22Rv1 (cell line): Measurements from ENCODE around the gene PARP6.

ENCODE experiments used
- ZFX ChIP-seq: fragments of 450-650 bp; IDR thresholded peaks from 2 replicates; pipeline ENCODE4 v1.6.1; 2017; ENCODE audit warnings: antibody characterized with exemption, borderline replicate concordance
- TF ChIP-seq, protein P1 (sequence below): fragments of 450-650 bp; IDR thresholded peaks from 2 replicates; pipeline ENCODE4 v1.5.1; 2017; ENCODE audit warnings: mild to moderate bottlenecking

DNA sequence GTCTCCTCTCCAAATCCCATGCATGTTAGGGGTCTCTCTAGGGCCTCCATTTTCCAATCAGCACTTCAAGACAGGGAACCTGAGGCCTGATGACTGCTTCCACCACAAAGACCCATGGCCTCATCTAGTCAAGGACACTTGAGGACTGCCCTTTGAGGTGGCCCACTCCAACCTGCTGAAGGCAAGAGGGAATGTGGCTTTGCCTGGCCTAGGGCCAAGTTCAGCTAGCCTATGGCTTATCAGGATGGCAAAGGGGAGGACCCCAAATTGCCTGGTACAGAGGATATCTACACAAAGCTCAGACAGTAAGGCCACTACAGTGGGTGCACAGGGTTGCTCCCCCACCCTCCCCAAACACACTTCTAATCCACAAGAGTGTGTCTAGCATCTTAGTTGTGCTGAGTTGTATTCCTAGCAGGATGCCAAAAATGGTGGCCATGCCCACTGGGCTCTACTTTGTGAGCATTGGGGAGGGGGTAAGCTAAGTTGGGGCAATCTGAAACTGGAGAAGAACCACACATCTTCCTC lies 64.7 kb downstream of the PARP6 start:
- TF ChIP-seq, protein P1, sequence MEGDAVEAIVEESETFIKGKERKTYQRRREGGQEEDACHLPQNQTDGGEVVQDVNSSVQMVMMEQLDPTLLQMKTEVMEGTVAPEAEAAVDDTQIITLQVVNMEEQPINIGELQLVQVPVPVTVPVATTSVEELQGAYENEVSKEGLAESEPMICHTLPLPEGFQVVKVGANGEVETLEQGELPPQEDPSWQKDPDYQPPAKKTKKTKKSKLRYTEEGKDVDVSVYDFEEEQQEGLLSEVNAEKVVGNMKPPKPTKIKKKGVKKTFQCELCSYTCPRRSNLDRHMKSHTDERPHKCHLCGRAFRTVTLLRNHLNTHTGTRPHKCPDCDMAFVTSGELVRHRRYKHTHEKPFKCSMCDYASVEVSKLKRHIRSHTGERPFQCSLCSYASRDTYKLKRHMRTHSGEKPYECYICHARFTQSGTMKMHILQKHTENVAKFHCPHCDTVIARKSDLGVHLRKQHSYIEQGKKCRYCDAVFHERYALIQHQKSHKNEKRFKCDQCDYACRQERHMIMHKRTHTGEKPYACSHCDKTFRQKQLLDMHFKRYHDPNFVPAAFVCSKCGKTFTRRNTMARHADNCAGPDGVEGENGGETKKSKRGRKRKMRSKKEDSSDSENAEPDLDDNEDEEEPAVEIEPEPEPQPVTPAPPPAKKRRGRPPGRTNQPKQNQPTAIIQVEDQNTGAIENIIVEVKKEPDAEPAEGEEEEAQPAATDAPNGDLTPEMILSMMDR: no peak
- TF ChIP-seq ZFX: no peak
